ENCODE results near the gene GXYLT1. TPM values are rescaled to one million over a fixed set of nuclear protein-coding genes. Genes with fewer than 3 reads are reported as not detected.

GXYLT1 gene
- total and polyA plus RNA-seq, 9 of the 15 experiments (the other 6 are each of a cell fraction or from before 2014, with no cell fraction given) = 1.4 to 9.3 (median 5.5) TPM

DNA sequence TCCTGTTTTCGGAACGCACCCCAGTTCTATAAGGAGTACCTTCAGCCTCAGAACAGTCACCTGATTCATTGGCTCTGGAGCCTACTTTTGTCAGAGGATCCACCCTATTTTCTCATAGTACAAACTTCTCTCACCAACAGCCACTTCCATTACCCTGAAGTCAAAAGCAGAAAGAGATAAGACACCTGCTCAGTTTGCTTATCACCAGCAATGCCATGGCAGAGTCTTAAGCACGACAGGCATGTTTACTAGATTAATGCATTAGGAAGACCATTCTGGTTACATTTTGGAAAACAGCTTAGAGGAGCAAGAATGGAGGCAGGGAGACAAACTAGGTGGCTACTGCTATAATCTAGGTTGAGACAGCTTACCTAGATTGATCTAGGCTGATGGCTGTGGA lies 67.7 kb downstream of the GXYLT1 start (continued):
- TF ChIP-seq, protein P1, sequence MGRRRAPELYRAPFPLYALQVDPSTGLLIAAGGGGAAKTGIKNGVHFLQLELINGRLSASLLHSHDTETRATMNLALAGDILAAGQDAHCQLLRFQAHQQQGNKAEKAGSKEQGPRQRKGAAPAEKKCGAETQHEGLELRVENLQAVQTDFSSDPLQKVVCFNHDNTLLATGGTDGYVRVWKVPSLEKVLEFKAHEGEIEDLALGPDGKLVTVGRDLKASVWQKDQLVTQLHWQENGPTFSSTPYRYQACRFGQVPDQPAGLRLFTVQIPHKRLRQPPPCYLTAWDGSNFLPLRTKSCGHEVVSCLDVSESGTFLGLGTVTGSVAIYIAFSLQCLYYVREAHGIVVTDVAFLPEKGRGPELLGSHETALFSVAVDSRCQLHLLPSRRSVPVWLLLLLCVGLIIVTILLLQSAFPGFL (CRISPR knock-in tag; IDR thresholded peaks at IDR 0.05) = no peak
- TF ChIP-seq ZNF197 (CRISPR knock-in tag; IDR thresholded peaks at IDR 0.05; ENCODE audit: low read depth) (no peak), TBL1XR1 (IDR thresholded peaks at IDR 0.05; ENCODE audit: low read length in 2 of 2) (no peak), MTA3 (IDR thresholded peaks at IDR 0.05; ENCODE audit: borderline replicate concordance) (no peak), E2F3 (CRISPR knock-in tag; IDR thresholded peaks at IDR 0.05) (no peak), ZNF140 (CRISPR knock-in tag; IDR thresholded peaks at IDR 0.05) (no peak), ARID1B (IDR thresholded peaks at IDR 0.05) (peak; percentile 90), NEUROD1 (IDR thresholded peaks at IDR 0.05; ENCODE audit: borderline replicate concordance, low read depth, low read length, partially characterized antibody) (no peak), HDAC6 (IDR thresholded peaks at IDR 0.05; ENCODE audit: low read depth, low read length) (no peak), KLF16 (IDR thresholded peaks at IDR 0.05) (peak; percentile 67; the same call in 1 of the 2 replicates)
- TF ChIP-seq, protein P2, sequence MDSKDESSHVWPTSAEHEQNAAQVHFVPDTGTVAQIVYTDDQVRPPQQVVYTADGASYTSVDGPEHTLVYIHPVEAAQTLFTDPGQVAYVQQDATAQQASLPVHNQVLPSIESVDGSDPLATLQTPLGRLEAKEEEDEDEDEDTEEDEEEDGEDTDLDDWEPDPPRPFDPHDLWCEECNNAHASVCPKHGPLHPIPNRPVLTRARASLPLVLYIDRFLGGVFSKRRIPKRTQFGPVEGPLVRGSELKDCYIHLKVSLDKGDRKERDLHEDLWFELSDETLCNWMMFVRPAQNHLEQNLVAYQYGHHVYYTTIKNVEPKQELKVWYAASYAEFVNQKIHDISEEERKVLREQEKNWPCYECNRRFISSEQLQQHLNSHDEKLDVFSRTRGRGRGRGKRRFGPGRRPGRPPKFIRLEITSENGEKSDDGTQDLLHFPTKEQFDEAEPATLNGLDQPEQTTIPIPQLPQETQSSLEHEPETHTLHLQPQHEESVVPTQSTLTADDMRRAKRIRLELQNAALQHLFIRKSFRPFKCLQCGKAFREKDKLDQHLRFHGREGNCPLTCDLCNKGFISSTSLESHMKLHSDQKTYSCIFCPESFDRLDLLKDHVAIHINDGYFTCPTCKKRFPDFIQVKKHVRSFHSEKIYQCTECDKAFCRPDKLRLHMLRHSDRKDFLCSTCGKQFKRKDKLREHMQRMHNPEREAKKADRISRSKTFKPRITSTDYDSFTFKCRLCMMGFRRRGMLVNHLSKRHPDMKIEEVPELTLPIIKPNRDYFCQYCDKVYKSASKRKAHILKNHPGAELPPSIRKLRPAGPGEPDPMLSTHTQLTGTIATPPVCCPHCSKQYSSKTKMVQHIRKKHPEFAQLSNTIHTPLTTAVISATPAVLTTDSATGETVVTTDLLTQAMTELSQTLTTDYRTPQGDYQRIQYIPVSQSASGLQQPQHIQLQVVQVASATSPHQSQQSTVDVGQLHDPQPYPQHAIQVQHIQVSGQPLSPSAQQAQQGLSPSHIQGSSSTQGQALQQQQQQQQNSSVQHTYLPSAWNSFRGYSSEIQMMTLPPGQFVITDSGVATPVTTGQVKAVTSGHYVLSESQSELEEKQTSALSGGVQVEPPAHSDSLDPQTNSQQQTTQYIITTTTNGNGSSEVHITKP (IDR thresholded peaks at IDR 0.05; ENCODE audit: partially characterized antibody) = no peak
- TF ChIP-seq, protein P3, sequence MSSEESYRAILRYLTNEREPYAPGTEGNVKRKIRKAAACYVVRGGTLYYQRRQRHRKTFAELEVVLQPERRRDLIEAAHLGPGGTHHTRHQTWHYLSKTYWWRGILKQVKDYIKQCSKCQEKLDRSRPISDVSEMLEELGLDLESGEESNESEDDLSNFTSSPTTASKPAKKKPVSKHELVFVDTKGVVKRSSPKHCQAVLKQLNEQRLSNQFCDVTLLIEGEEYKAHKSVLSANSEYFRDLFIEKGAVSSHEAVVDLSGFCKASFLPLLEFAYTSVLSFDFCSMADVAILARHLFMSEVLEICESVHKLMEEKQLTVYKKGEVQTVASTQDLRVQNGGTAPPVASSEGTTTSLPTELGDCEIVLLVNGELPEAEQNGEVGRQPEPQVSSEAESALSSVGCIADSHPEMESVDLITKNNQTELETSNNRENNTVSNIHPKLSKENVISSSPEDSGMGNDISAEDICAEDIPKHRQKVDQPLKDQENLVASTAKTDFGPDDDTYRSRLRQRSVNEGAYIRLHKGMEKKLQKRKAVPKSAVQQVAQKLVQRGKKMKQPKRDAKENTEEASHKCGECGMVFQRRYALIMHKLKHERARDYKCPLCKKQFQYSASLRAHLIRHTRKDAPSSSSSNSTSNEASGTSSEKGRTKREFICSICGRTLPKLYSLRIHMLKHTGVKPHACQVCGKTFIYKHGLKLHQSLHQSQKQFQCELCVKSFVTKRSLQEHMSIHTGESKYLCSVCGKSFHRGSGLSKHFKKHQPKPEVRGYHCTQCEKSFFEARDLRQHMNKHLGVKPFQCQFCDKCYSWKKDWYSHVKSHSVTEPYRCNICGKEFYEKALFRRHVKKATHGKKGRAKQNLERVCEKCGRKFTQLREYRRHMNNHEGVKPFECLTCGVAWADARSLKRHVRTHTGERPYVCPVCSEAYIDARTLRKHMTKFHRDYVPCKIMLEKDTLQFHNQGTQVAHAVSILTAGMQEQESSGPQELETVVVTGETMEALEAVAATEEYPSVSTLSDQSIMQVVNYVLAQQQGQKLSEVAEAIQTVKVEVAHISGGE (CRISPR knock-in tag; IDR thresholded peaks at IDR 0.05) = no peak
- TF ChIP-seq, protein P4, sequence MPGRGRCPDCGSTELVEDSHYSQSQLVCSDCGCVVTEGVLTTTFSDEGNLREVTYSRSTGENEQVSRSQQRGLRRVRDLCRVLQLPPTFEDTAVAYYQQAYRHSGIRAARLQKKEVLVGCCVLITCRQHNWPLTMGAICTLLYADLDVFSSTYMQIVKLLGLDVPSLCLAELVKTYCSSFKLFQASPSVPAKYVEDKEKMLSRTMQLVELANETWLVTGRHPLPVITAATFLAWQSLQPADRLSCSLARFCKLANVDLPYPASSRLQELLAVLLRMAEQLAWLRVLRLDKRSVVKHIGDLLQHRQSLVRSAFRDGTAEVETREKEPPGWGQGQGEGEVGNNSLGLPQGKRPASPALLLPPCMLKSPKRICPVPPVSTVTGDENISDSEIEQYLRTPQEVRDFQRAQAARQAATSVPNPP (IDR thresholded peaks at IDR 0.05; ENCODE audit: borderline replicate concordance, insufficient read depth, insufficient read length) = no peak
- TF ChIP-seq, protein P5, sequence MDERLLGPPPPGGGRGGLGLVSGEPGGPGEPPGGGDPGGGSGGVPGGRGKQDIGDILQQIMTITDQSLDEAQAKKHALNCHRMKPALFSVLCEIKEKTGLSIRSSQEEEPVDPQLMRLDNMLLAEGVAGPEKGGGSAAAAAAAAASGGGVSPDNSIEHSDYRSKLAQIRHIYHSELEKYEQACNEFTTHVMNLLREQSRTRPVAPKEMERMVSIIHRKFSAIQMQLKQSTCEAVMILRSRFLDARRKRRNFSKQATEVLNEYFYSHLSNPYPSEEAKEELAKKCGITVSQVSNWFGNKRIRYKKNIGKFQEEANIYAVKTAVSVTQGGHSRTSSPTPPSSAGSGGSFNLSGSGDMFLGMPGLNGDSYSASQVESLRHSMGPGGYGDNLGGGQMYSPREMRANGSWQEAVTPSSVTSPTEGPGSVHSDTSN (CRISPR knock-in tag; IDR thresholded peaks at IDR 0.05; ENCODE audit: low read depth) = no peak
- TF ChIP-seq, protein P5 (tag; conservative IDR thresholded peaks at IDR 0.05; ENCODE audit: low read depth) = peak; percentile 52; the same call in 1 of the 2 replicates
